Esophagus squamous epithelium (tissue), 5 donors: ENCODE measurements around the gene VWA1. TPM values are rescaled to one million over a fixed set of nuclear protein-coding genes. Genes with fewer than 3 reads are reported as not detected.
"Not testable (repeated sequence)": the region's sequence is repeated elsewhere in the genome, so short reads cannot be mapped to it uniquely, and the experiment has no call there.

Experiments used
- DNase-seq: peaks from one replicate; lab custom pipeline; 2025; lab: John Stamatoyannopoulos, UW
- H3K27ac ChIP-seq, 4 donors: fragments of 200-600 bp; sonication (generic); one replicate each; pipeline ENCODE4 v1.5.1; 2016 to 2019; ENCODE audit warnings: mild to moderate bottlenecking in 1 of 4
- H3K27me3 ChIP-seq, 4 donors: fragments of 200-600 bp; sonication (generic); 1 replicate in 3 of 4; 2 replicates in 1 of 4; pipeline versions ENCODE4 v1.5.1 to v1.6.0; 2017 to 2021; ENCODE audit warnings: antibody characterized with exemption in 1 of 4
- H3K36me3 ChIP-seq, 3 donors: fragments of 200-600 bp; sonication (generic); one replicate each; pipeline ENCODE4 v1.5.1; 2016 to 2019
- H3K4me1 ChIP-seq, 3 donors: fragments of 200-600 bp; sonication (generic); one replicate each; pipeline ENCODE4 v1.5.1; 2017 to 2019
- H3K4me3 ChIP-seq, 4 donors: fragments of 200-600 bp; sonication (generic); 1 replicate in 3 of 4; 2 replicates in 1 of 4; pipeline ENCODE4 v1.5.1; 2016 to 2019; ENCODE audit warnings: mild to moderate bottlenecking in 2 of 4, moderate library complexity in 1 of 4
- H3K9me3 ChIP-seq, 3 donors: fragments of 200-600 bp; sonication (generic); one replicate each; pipeline ENCODE4 v1.5.1; 2016 to 2019
- POLR2A ChIP-seq, 4 donors: fragments of 450-650 bp; IDR thresholded peaks; one replicate each; pipeline ENCODE4 v1.6.1; 2017; ENCODE audit warnings: antibody characterized with exemption in 4 of 4, mild to moderate bottlenecking in 4 of 4, moderate library complexity in 3 of 4
- WGBS, 2 donors: methylation state at CpG; one replicate each; pipeline ENCODE4 v1.1.5; 2018; 5-methylcytosine and 5-hydroxymethylcytosine counted together
- intact Hi-C: fragments of 100-400 bp; cut with DNase I; formaldehyde crosslinking; loops from one replicate; pipeline ENCODE4 v1.15.0; 2022
- total RNA-seq, 4 donors: library from RNA; depleted of rRNA; stranded (reverse); fragments of >200 nt; gene quantifications; one replicate each; pipeline ENCODE4 v1.1.0, GENCODE V29; 2016
- TF ChIP-seq, protein P1 (sequence below), 6 experiments: fragments of 450-650 bp in 4 of 6; fragments of 200-600 bp in 2 of 6; sonication (generic) in 2 of 6; IDR thresholded peaks; one replicate each; pipeline ENCODE4 v1.5.1; 2016 to 2019; ENCODE audit warnings: antibody characterized with exemption in 6 of 6, mild to moderate bottlenecking in 4 of 6, moderate library complexity in 4 of 6
- donor health status: DM: yes; HTN: yes; CAD: no.

Gene VWA1
- total RNA-seq, 4 donors from 2014 or later = 20.0 to 55.0 (median 34.6) TPM

DNA sequence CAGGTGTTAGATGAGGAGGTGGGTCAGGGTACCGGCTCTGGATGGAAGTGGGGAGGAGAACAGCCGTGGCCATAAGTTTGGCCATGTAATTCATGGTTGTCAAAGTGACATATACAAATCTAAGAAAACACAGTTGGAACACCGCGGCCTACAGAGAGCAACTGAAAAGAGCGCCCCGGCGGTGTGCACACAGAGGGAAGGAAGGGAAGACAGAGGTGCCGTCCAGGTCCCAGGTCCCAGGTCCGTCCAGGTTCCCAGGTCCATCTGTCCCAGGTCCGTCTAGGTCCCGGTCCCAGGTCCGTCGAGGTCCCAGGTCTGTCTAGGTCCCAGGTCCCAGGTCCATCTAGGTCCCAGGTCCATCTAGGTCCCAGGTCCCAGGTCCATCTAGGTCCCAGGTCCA, 23.9 kb upstream of the VWA1 start:
- no peak overlapping the region for H3K4me3 ChIP-seq
- WGBS, 2 donors = 91 to 94% methylated on average over 6 to 13 of the region's 13 CpGs
- no peaks in the 10 kb centered on the region for H3K27me3 ChIP-seq
- DNase-seq = no peak
- no peaks in the 10 kb centered on the region for H3K9me3 ChIP-seq
- H3K4me1 ChIP-seq = peaks cover 9 to 35% (median 17%) of the 10 kb centered on the region in 3 donors
- intact Hi-C loops = no loop called here
- no peak overlapping the region for H3K27ac ChIP-seq
- H3K36me3 ChIP-seq = peaks cover 0 to 9% (median 0%) of the 10 kb centered on the region in 3 donors
- no peak for TF ChIP-seq POLR2A (IDR thresholded peaks at IDR 0.05)
- TF ChIP-seq, protein P1, sequence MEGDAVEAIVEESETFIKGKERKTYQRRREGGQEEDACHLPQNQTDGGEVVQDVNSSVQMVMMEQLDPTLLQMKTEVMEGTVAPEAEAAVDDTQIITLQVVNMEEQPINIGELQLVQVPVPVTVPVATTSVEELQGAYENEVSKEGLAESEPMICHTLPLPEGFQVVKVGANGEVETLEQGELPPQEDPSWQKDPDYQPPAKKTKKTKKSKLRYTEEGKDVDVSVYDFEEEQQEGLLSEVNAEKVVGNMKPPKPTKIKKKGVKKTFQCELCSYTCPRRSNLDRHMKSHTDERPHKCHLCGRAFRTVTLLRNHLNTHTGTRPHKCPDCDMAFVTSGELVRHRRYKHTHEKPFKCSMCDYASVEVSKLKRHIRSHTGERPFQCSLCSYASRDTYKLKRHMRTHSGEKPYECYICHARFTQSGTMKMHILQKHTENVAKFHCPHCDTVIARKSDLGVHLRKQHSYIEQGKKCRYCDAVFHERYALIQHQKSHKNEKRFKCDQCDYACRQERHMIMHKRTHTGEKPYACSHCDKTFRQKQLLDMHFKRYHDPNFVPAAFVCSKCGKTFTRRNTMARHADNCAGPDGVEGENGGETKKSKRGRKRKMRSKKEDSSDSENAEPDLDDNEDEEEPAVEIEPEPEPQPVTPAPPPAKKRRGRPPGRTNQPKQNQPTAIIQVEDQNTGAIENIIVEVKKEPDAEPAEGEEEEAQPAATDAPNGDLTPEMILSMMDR (IDR thresholded peaks at IDR 0.05) = no peak

DNA sequence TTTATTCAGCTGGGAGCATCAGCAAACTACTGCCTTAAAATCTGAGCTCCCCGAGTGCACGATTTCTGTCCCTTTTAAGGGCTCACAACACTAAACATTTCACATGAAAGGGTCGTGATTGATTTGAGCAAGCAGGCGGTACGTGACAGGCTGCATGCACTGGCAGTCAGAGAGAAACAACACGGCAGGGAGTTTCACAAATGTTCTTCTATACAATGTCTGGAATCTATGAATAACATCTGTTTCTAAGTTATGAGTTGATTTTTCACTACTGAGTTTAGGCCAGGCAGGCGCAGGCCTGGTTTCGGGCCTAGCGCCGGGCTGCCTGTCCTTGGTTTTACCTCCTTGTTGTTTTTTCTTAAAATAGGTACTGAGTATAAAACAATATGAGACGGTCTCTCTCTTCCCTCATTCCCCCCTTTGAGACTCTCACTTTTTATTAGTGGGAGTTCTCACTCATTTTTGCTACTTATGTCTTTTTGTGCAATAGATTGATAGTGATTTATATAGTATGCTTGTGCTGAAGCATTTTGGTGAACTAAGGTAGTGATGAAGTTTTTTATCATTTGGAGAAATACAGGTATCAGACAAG, 23.1 kb upstream of the VWA1 start:
- 77 to 89% methylated on average over 11 of the region's 11 CpGs for WGBS, 2 donors
- intact Hi-C loops, DNase-seq: not testable (repeated sequence)

GRCh38 chr1:1415751-1416150, 19.7 kb upstream of the VWA1 start:
- intact Hi-C loops = no loop called here
- TF ChIP-seq, protein P1 (IDR thresholded peaks at IDR 0.05) = no peak
- TF ChIP-seq POLR2A (IDR thresholded peaks at IDR 0.05) = no peak
- Histone ChIP-seq H3K9me3 (no peaks in the 10 kb centered on the region), H3K4me3 (no peak overlapping the region), H3K27me3 (peaks cover 0 to 5% (median 0%) of the 10 kb centered on the region in 4 donors), H3K27ac (no peak overlapping the region), H3K4me1 (peaks cover 15 to 41% (median 24%) of the 10 kb centered on the region in 3 donors), H3K36me3 (no peaks in the 10 kb centered on the region)
- no peak for DNase-seq
- WGBS, 2 donors = 78 to 85% methylated on average over 1 to 8 of the region's 13 CpGs

More for the DNA sequence above, 23.1 kb upstream of the VWA1 start:
- not testable (repeated sequence) for H3K9me3 ChIP-seq, H3K36me3 ChIP-seq, H3K27ac ChIP-seq, H3K27me3 ChIP-seq, H3K4me3 ChIP-seq
- H3K4me1 ChIP-seq = peaks cover 9 to 42% (median 17%) of the 10 kb centered on the region in 3 donors

- intact Hi-C loops = not testable (repeated sequence)
- 36 to 49% methylated on average over 5 of the region's 5 CpGs for WGBS, 2 donors
- H3K4me1 ChIP-seq = peaks cover 32 to 57% (median 37%) of the 10 kb centered on the region in 3 donors
Measured at GRCh38 chr1:1417396-1417795, 18.1 kb upstream of the VWA1 start.

GRCh38 chr1:1417825-1418463, 17.5 kb upstream of the VWA1 start:
- H3K4me3 ChIP-seq = peak overlapping the region in 3 of 4 donors; percentile 4 to 16 (median 6)
- peaks cover 37 to 63% (median 37%) of the 10 kb centered on the region in 3 donors for H3K4me1 ChIP-seq
- DNase-seq, H3K9me3 ChIP-seq, intact Hi-C loops, H3K36me3 ChIP-seq: not testable (repeated sequence)
- TF ChIP-seq POLR2A (IDR thresholded peaks at IDR 0.05) = peak in 1 of 4 donors; percentile 11
- peaks cover 0 to 14% (median 0%) of the 10 kb centered on the region in 4 donors for H3K27me3 ChIP-seq
- WGBS, 2 donors = 26 to 39% methylated on average over 8 to 10 of the region's 25 CpGs
- H3K27ac ChIP-seq = peak overlapping the region; percentile 74 to 89 (median 86)

More at GRCh38 chr1:1417396-1417795, 18.1 kb upstream of the VWA1 start:
- H3K4me3 ChIP-seq = peak overlapping the region in 3 of 4 donors; percentile 4 to 16 (median 6)
- DNase-seq, H3K36me3 ChIP-seq, H3K9me3 ChIP-seq: not testable (repeated sequence)
- peaks cover 0 to 14% (median 0%) of the 10 kb centered on the region in 4 donors for H3K27me3 ChIP-seq
- TF ChIP-seq, protein P1 (IDR thresholded peaks at IDR 0.05) = peak in 1 of 6 experiments; percentile 35
- peak overlapping the region; percentile 74 to 89 (median 86) for H3K27ac ChIP-seq
